HepG2 (cell line): ENCODE measurements around the gene ABCC12. TPM values are rescaled to one million over a fixed set of nuclear protein-coding genes. Genes with fewer than 3 reads are reported as not detected.

Experiments
- ATAC-seq: fragments of 200-7000 bp; cut with Tn5 transposase; 3 replicates; pipeline ENCODE4 v1.9.1; 2020; ENCODE audit warnings: mild to moderate bottlenecking, moderate library complexity
- BruUV-seq: library from RNA; stranded (reverse); fragments of 400-500 nt; replicated peaks from 2 replicates; lab custom pipeline; 2021; lab: Mats Ljungman, UMichigan
- CTCF ChIA-PET: fragments of 300-600 bp; formaldehyde crosslinking; extraction: SDS; loops from one replicate; lab custom pipeline; 2021; ENCODE audit warnings: low total read pairs, inconsistent platforms, low intra/inter-chr PET ratio; lab: Yijun Ruan, JAX
- POLR2A ChIA-PET: fragments of 350-600 bp; sonication (Branson Sonifier 250); formaldehyde crosslinking; loops from one replicate; lab custom pipeline; 2020; ENCODE audit warnings: antibody characterized with exemption, inconsistent platforms; lab: Yijun Ruan, JAX
- DNase-seq: peaks from one replicate; pipeline ENCODE4 v3.0.0-alpha.2; 2015; ENCODE audit warnings: low spot score
- FAIRE-seq: peaks from 3 replicates; lab custom pipeline; 2011; peaks lifted over from hg19 to GRCh38; lab: Jason Lieb, UNC
- H2AFZ ChIP-seq: one replicate; pipeline ENCODE4 v1.6.1; 2011; ENCODE audit warnings: low read length, inconsistent platforms
- H3K27ac ChIP-seq: fragments of 300-600 bp; 3 replicates; pipeline ENCODE4 v1.8.0; 2011; ENCODE audit warnings: mixed run types, mild to moderate bottlenecking, mixed read lengths, low read length, inconsistent platforms; ENCODE audit not compliant: insufficient read depth; ENCODE audit errors: extremely low read length
- H3K27me3 ChIP-seq, 2 experiments: fragments of 200-600 bp in 1 of 2; 2 replicates in 1 of 2; 3 replicates in 1 of 2; pipeline versions ENCODE4 v1.6.0 to v1.8.0; 2011; ENCODE audit warnings: low read length in 2 of 2, mild to moderate bottlenecking in 2 of 2, moderate library complexity in 2 of 2, inconsistent platforms in 1 of 2; ENCODE audit not compliant: insufficient read depth in 2 of 2, control insufficient read depth in 1 of 2
- H3K36me3 ChIP-seq, 2 experiments: fragments of 200-600 bp in 1 of 2; replicated peaks in 1 of 2; 2 replicates in 1 of 2; 3 replicates in 1 of 2; pipeline versions ENCODE4 v1.5.1 to v1.8.0; 2011; ENCODE audit warnings: low read length in 2 of 2, inconsistent platforms in 1 of 2; ENCODE audit not compliant: insufficient read depth in 2 of 2, control insufficient read depth in 1 of 2
- H3K4me1 ChIP-seq: 2 replicates; pipeline ENCODE4 v1.5.1; 2012; ENCODE audit warnings: low read length, inconsistent platforms; ENCODE audit not compliant: insufficient read depth
- H3K4me2 ChIP-seq: 2 replicates; pipeline ENCODE4 v1.6.0; 2011; ENCODE audit warnings: low read depth, low read length, inconsistent platforms
- H3K4me3 ChIP-seq, 3 experiments: fragments of 200-600 bp in 1 of 3; sonication (generic), shearing (Covaris generic) in 1 of 3; replicated peaks in 1 of 3; 2 replicates each; pipeline ENCODE4 v1.5.1; 2011 to 2016; ENCODE audit warnings: low read length in 3 of 3, inconsistent platforms in 2 of 3, low read depth in 2 of 3, mild to moderate bottlenecking in 2 of 3, control low read depth in 1 of 3, mixed read lengths in 1 of 3; ENCODE audit not compliant: insufficient read depth in 1 of 3
- H3K79me2 ChIP-seq: one replicate; pipeline ENCODE4 v1.6.1; 2011; ENCODE audit warnings: low read length, inconsistent platforms; ENCODE audit not compliant: insufficient read depth
- H3K9ac ChIP-seq: 2 replicates; pipeline ENCODE4 v1.6.0; 2011; ENCODE audit warnings: mild to moderate bottlenecking, low read depth, low read length, inconsistent platforms; ENCODE audit not compliant: insufficient read depth
- H3K9me3 ChIP-seq: 2 replicates; pipeline ENCODE4 v1.5.1; 2012; ENCODE audit warnings: mild to moderate bottlenecking, low read length
- H4K20me1 ChIP-seq: 2 replicates; pipeline ENCODE4 v1.6.0; 2011; ENCODE audit warnings: inconsistent platforms, mild to moderate bottlenecking, low read length, moderate library complexity; ENCODE audit not compliant: insufficient read depth
- ATF7 ChIP-seq, 2 experiments: fragments of 450-650 bp in 1 of 2; sonication (generic) in 1 of 2; formaldehyde crosslinking in 1 of 2; IDR thresholded peaks; 2 replicates each; pipeline versions ENCODE4 v1.4.0 to v1.6.1; 2016 to 2020; ENCODE audit warnings: antibody characterized with exemption in 1 of 2, mild to moderate bottlenecking in 1 of 2, missing genetic modification reagents in 1 of 2
- GPN1 ChIP-seq: sonication (generic); formaldehyde crosslinking; IDR thresholded peaks from 2 replicates; pipeline ENCODE4 v1.5.1; 2020; ENCODE audit warnings: missing genetic modification reagents, borderline replicate concordance
- MIXL1 ChIP-seq: IDR thresholded peaks from 2 replicates; pipeline ENCODE4 v1.6.1; 2016
- MTA3 ChIP-seq: sonication (generic); formaldehyde crosslinking; IDR thresholded peaks from 2 replicates; pipeline ENCODE4 v1.4.0; 2020; ENCODE audit warnings: missing genetic modification reagents
- MYC ChIP-seq: sonication (generic); formaldehyde crosslinking; IDR thresholded peaks from 2 replicates; pipeline ENCODE4 v1.9.0; 2021; ENCODE audit warnings: missing genetic modification reagents, borderline replicate concordance
- NCOA2 ChIP-seq: sonication (generic); formaldehyde crosslinking; IDR thresholded peaks from 2 replicates; pipeline ENCODE4 v1.8.0; 2022; ENCODE audit warnings: inconsistent platforms
- NRL ChIP-seq: sonication (generic); formaldehyde crosslinking; IDR thresholded peaks from 2 replicates; pipeline ENCODE4 v1.5.0; 2020; ENCODE audit warnings: missing genetic modification reagents, mild to moderate bottlenecking, moderate library complexity, borderline replicate concordance
- SAFB2 ChIP-seq: sonication (generic); formaldehyde crosslinking; IDR thresholded peaks from 2 replicates; pipeline ENCODE4 v1.5.1; 2020; ENCODE audit warnings: missing genetic modification reagents, low read depth, mild to moderate bottlenecking, borderline replicate concordance
- SIN3A ChIP-seq: IDR thresholded peaks from 2 replicates; pipeline ENCODE4 v1.6.1; 2011; ENCODE audit warnings: low read depth, mild to moderate bottlenecking, control low read depth, low read length, borderline replicate concordance
- ZMYM3 ChIP-seq: sonication (generic); formaldehyde crosslinking; IDR thresholded peaks from 2 replicates; pipeline ENCODE4 v1.5.1; 2020; ENCODE audit warnings: mild to moderate bottlenecking, missing genetic modification reagents
- ZNF136 ChIP-seq: sonication (generic); formaldehyde crosslinking; IDR thresholded peaks from 2 replicates; pipeline ENCODE4 v1.8.1; 2022; ENCODE audit warnings: low read depth, mild to moderate bottlenecking, moderate library complexity, missing genetic modification reagents
- ZNF737 ChIP-seq: sonication (generic); formaldehyde crosslinking; IDR thresholded peaks from 2 replicates; pipeline ENCODE4 v1.5.0; 2020; ENCODE audit warnings: missing genetic modification reagents, mild to moderate bottlenecking, borderline replicate concordance
- WGBS: methylation state at CpG from one replicate; pipeline ENCODE4 v1.1.6; 2017; ENCODE audit warnings: low lambda C conversion rate; 5-methylcytosine and 5-hydroxymethylcytosine counted together
- in situ Hi-C: cut with HindIII; loops from 2 replicates; pipeline ENCODE4 v1.10.0; 2017; ENCODE audit warnings: low pct_unique_long_range_greater_than_20kb; ENCODE audit not compliant: extremely low pct_ligation_motif_present
- intact Hi-C: fragments of 100-400 bp; cut with micrococcal nuclease; formaldehyde crosslinking; loops from one replicate; pipeline ENCODE4 v1.10.0; 2022; ENCODE audit not compliant: unreplicated experiment
- polyA plus RNA-seq, 8 experiments: library from polyadenylated mRNA; depleted of rRNA in 3 of 8; stranded (reverse) in 7 of 8; unstranded in 1 of 8; fragments of >200 nt; fragmentation: Illumina TruSeq in 4 of 8; extraction: Trizol in 4 of 8; gene quantifications; 2 replicates each; pipeline versions ENCODE4 v1.2.1 to v1.2.3, GENCODE V29; 2011 to 2016; ENCODE audit warnings: low read depth in 4 of 8, missing spikeins in 1 of 8, mixed read lengths in 1 of 8; ENCODE audit not compliant: insufficient read depth in 1 of 8
- total RNA-seq, 5 experiments: library from RNA; depleted of rRNA; stranded (reverse); fragments of >200 nt; fragmentation: Illumina TruSeq; extraction: Trizol; gene quantifications; 2 replicates each; pipeline ENCODE4 v1.2.3, GENCODE V29; 2016; ENCODE audit warnings: low read depth in 1 of 5

Gene ABCC12
- total and polyA plus RNA-seq, 2 of the 13 experiments (the other 11 are each of a cell fraction or from before 2014, with no cell fraction given), result not detected

DNA sequence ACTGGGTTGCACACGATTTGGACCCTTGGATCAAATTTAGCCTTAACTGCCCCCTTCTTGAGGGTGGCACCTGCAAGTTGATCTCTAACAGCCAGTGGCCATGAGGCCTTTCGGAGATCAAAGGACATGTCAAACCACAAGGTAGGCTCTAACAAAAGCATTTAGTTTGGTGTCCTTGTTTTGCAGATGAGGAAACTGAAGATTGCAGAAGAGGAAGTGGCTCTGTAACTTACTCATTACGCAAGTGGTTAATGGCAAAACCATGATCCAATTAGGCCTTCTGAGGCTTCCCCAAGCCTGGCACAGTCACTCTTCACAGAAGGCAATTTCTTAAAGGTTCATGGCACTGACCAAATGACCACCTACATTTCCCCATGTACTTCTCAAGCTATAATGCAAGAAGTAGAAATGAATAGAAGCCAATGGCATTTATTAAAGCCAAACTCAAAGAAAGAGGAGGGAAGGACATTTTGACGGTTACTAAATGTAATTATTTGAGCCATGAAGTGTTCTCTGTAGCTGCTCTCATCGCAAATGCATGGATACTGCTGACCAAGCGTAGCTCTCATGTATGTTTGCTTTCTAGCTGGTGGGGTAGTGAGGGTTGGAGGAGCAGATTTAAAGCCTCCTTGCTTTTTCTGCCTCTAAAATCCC is 32.8 kb upstream of the ABCC12 start (continued):
- TF ChIP-seq ZNF737 (CRISPR knock-in tag) (no peak), NCOA2 (CRISPR knock-in tag) (peak; percentile 94), SIN3A (no peak), SAFB2 (CRISPR knock-in tag) (no peak)

DNA sequence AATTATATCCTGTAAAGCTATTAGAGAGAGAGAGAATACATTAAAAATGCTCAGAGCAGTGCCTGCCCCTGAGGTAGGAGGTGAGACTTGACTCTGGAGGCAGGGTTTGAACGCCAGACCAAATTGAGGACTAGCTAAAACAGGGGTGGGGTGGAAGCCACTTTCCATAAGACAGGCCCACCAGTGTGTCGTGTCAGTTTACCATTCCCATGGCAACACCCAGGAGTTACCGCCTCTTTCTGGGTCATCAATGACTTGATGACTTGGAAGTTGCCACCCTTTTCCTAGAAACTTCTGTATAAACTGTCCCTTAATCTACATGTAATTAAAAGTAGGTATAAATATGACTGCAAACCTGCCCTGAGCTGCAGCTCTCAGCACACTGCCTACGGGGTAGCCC is 32.0 kb upstream of the ABCC12 start:
- in situ Hi-C loops, result no loop called here
- no peaks in the 10 kb centered on the region for H3K27me3 ChIP-seq
- no peaks in the 10 kb centered on the region for H3K36me3 ChIP-seq
- no peaks in the 10 kb centered on the region for H3K9me3 ChIP-seq
- no peak overlapping the region for H3K27ac ChIP-seq
- DNase-seq (no peak), FAIRE-seq (no peak), ATAC-seq (no peak)
- H3K4me2 ChIP-seq, result no peak overlapping the region
- POLR2A ChIA-PET, result interaction anchor here (1.2 kb wide), 1 partner anchor 17 kb away, joined by 3 read pairs; no protein-coding TSS in a partner anchor
- CTCF ChIA-PET, result no interaction called here
- WGBS, result 91% methylated on average over 4 of the region's 4 CpGs
- no peaks in the 10 kb centered on the region for H4K20me1 ChIP-seq
- no peak overlapping the region for H3K9ac ChIP-seq
- intact Hi-C loops, result no loop called here
- peaks cover 45% of the 10 kb centered on the region for H3K4me1 ChIP-seq
- no TSS peak for BruUV-seq
- TF ChIP-seq MYC (CRISPR knock-in tag) (no peak), ATF7 (IDR thresholded peaks at IDR 0.05) (no peak), ATF7 (CRISPR knock-in tag; IDR thresholded peaks at IDR 0.05) (no peak), MTA3 (CRISPR knock-in tag) (no peak), MIXL1 (no peak), ZMYM3 (CRISPR knock-in tag) (no peak), NRL (CRISPR knock-in tag) (no peak), ZNF136 (CRISPR knock-in tag) (no peak), GPN1 (CRISPR knock-in tag) (no peak)
- no peak overlapping the region for H2AFZ ChIP-seq
- H3K79me2 ChIP-seq, result no peaks in the 10 kb centered on the region
- no peak overlapping the region for H3K4me3 ChIP-seq
